ENCODE measurements around the gene GBP2. TPM values are rescaled to one million over a fixed set of nuclear protein-coding genes. Genes with fewer than 3 reads are reported as not detected.

GBP2 gene, protein sequence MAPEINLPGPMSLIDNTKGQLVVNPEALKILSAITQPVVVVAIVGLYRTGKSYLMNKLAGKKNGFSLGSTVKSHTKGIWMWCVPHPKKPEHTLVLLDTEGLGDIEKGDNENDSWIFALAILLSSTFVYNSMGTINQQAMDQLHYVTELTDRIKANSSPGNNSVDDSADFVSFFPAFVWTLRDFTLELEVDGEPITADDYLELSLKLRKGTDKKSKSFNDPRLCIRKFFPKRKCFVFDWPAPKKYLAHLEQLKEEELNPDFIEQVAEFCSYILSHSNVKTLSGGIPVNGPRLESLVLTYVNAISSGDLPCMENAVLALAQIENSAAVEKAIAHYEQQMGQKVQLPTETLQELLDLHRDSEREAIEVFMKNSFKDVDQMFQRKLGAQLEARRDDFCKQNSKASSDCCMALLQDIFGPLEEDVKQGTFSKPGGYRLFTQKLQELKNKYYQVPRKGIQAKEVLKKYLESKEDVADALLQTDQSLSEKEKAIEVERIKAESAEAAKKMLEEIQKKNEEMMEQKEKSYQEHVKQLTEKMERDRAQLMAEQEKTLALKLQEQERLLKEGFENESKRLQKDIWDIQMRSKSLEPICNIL
- total RNA-seq: 10 to 100 TPM; 23.6 to 97.7 (median 54.2) TPM

DNA sequence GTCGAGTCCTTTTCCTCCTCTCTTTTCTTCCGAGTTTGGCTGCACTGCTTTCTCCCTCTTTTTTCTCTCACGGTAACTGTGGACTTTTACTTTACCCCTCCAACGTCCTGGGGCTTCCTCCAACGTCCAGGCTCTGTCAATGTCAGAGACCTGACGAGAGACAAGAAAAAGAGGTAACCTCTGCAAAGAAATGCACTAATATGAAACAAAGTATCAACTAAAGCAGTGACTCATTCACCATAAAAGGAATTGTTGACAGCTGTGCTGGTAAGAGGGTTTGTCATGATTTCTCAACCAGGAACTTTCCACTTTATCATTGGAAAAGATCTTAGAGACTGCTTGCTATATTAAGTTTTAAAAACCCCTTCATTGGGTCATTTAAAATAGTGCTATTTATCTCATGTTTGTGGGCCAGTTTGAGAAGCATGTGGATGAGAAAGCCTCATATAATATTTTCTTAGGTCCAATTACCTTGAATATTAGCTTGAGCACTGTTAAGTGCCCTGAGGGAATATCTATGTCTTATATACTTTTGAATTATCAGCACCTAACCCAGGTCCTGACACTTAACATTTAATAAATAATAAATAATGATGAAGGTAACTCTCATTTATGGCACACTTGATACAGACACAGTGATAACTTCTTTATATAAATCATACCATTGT is at the start of gene GBP2:
GBP2 (minus strand) TSS at position 202 of the 668 bp plus-strand sequence. CDS start 4,148 bp downstream, outside the sequence.
- Histone ChIP-seq H3K27me3 (no peaks in the 10 kb centered on the region), H3K36me3 (peaks cover 0 to 9% (median 0%) of the 10 kb centered on the region in 3 donors), H3K4me1 (peaks cover 15 to 78% (median 27%) of the 10 kb centered on the region in 3 donors), H3K27ac (peak within 1 kb of the TSS; percentile 70 to 94 (median 88)), H3K9me3 (no peaks in the 10 kb centered on the region), H3K4me3 (peak within 1 kb of the TSS; percentile 33 to 72 (median 57))
- peak in 2 of 4 donors; percentile 43 to 73 for TF ChIP-seq POLR2A (IDR thresholded peaks at IDR 0.05)
- TF ChIP-seq, protein P1, sequence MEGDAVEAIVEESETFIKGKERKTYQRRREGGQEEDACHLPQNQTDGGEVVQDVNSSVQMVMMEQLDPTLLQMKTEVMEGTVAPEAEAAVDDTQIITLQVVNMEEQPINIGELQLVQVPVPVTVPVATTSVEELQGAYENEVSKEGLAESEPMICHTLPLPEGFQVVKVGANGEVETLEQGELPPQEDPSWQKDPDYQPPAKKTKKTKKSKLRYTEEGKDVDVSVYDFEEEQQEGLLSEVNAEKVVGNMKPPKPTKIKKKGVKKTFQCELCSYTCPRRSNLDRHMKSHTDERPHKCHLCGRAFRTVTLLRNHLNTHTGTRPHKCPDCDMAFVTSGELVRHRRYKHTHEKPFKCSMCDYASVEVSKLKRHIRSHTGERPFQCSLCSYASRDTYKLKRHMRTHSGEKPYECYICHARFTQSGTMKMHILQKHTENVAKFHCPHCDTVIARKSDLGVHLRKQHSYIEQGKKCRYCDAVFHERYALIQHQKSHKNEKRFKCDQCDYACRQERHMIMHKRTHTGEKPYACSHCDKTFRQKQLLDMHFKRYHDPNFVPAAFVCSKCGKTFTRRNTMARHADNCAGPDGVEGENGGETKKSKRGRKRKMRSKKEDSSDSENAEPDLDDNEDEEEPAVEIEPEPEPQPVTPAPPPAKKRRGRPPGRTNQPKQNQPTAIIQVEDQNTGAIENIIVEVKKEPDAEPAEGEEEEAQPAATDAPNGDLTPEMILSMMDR (IDR thresholded peaks at IDR 0.05): no peak
- intact Hi-C loops (cut with DNase I): no loop called here
- no peak for DNase-seq
- WGBS, 2 donors: 1% methylated on average over 6 of the region's 6 CpGs

DNA sequence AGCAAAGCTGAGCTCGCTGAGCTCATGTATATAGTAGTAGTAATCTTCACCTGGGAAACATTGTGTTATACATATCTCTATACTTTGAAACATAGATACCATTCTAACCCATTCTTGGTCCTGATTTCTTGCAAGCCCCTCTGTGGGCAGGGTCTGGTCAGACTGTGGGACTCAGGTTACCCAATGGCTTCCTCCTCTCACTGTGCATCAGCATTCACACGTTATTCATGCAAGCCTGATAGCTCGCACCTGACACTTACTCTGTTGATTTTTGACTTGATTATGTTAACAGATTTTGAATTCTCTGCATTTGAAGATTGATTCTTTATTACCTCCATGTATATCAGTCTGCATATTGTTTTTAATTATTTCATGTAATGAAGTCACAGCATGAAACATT is 48.6 kb upstream of the GBP2 start:
- Histone ChIP-seq H3K4me1 (no peaks in the 10 kb centered on the region), H3K27ac (no peak overlapping the region), H3K36me3 (no peaks in the 10 kb centered on the region), H3K9me3 (no peaks in the 10 kb centered on the region), H3K27me3 (no peaks in the 10 kb centered on the region), H3K4me3 (no peak overlapping the region)
- intact Hi-C loops (cut with DNase I): no loop called here
- no peak for TF ChIP-seq POLR2A (IDR thresholded peaks at IDR 0.05)
- TF ChIP-seq, protein P1 (IDR thresholded peaks at IDR 0.05): no peak
- 93 to 95% methylated on average over 3 of the region's 3 CpGs for WGBS, 2 donors
- DNase-seq: no peak

DNA sequence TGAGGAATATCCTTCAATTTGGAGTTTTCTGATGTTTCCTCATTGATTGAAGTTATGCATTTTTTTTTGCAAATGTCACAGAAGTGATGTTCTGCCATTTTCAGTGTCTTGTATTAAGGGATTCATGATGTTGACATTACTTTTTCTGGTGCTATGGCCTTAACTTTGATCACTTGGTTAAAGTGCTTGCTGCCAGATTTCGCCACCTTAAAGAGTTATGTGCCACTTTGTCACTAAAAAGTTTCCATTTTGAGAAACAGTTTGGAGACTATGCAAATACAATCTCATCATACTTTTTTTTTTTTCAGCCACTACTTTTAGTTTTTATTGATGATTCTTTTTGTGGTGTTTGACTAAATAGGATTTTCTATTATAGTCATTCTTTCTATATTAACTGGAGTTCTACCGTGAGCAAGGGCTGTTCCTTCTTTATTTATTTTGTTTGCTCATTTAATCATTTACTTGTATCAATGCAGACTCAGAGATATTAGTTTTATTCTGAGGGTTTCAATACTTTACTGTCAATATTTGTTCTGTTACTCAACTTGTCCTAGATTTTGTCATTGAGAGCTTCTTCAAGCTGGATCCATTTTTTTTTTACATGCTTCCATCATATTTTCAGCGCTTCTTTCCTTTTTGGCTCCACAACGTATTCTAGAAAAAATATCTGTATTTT is 46.7 kb upstream of the GBP2 start:
- H3K27ac ChIP-seq: no peak overlapping the region
- TF ChIP-seq, protein P1 (IDR thresholded peaks at IDR 0.05): no peak
- no peak for TF ChIP-seq POLR2A (IDR thresholded peaks at IDR 0.05)
- no peaks in the 10 kb centered on the region for H3K9me3 ChIP-seq
- WGBS, 2 donors: 89 to 96% methylated on average over 4 of the region's 4 CpGs
- no peak overlapping the region for H3K4me3 ChIP-seq
- intact Hi-C loops (cut with DNase I): no loop called here
- no peaks in the 10 kb centered on the region for H3K27me3 ChIP-seq
- DNase-seq: no peak
- no peaks in the 10 kb centered on the region for H3K36me3 ChIP-seq
- no peaks in the 10 kb centered on the region for H3K4me1 ChIP-seq

DNA sequence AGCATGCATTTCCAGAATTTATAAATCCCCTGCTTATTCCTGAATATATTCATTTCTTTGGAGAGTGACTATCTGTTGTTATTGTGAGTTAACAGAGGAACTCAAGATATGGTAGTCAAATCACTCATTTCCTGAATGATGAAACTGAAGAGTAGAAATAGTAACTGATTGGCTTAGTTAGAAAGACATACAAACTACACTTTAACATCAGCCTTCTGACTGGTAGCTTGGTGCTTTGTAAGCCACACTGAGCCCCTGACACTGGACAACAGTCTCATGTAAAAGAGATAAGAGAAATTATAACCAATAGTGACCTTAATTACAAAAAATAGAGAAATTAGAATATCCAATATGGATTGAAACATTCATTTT is 45.1 kb upstream of the GBP2 start:
- no peak for DNase-seq
- no peak overlapping the region for H3K27ac ChIP-seq
- no peaks in the 10 kb centered on the region for H3K4me1 ChIP-seq
- no peak for TF ChIP-seq POLR2A (IDR thresholded peaks at IDR 0.05)
- TF ChIP-seq, protein P1 (IDR thresholded peaks at IDR 0.05): no peak
- intact Hi-C loops (cut with DNase I): no loop called here
- no peak overlapping the region for H3K4me3 ChIP-seq
- H3K9me3 ChIP-seq: no peaks in the 10 kb centered on the region
- no peaks in the 10 kb centered on the region for H3K36me3 ChIP-seq
- H3K27me3 ChIP-seq: no peaks in the 10 kb centered on the region
